Thyroid gland (tissue), 4 donors: Measurements from ENCODE around the gene TMEM220.

ENCODE experiments used
- CTCF ChIP-seq, 6 experiments: fragments of 200-600 bp in 3 of 6; fragments of 450-650 bp in 3 of 6; sonication (generic) in 3 of 6; IDR thresholded peaks; one replicate each; pipeline ENCODE4 v1.5.1; 2016 to 2019; ENCODE audit warnings: antibody characterized with exemption in 6 of 6, mild to moderate bottlenecking in 2 of 6, inconsistent platforms in 1 of 6, moderate library complexity in 1 of 6
- POLR2A ChIP-seq, 2 donors: fragments of 450-650 bp; IDR thresholded peaks; one replicate each; pipeline ENCODE4 v1.6.1; 2017; ENCODE audit warnings: antibody characterized with exemption in 2 of 2, mild to moderate bottlenecking in 2 of 2, moderate library complexity in 1 of 2

DNA sequence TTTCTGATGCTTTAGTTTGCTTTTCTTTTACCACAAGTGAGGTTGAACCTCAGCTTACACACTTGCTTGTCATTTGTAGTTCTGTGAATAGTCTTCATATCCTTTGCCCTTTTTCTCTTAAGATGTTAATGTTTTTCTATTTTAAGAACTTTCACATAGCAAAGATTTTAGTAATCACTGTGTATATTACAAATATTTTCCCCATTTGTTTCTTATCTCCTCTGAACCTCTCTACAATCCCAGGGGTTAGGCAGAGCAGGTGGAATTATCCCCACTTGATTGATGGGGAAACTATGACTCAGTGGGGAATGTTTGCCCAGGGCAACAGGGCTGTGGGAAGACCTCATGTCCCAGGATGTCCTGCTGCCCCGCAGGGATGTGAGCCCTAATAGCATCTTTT is 61.0 kb downstream of the TMEM220 start:
- TF ChIP-seq CTCF (IDR thresholded peaks at IDR 0.05), result no peak
- no peak for TF ChIP-seq POLR2A (IDR thresholded peaks at IDR 0.05)
